PFSK-1 (cell line): ENCODE results near the gene DCC. TPM values are rescaled to one million over a fixed set of nuclear protein-coding genes. Genes with fewer than 3 reads are reported as not detected.

ENCODE experiments used
- FOXP2 ChIP-seq: optimal IDR thresholded peaks from 2 replicates; pipeline ENCODE3; 2011; ENCODE audit warnings: borderline replicate concordance, control low read depth, inconsistent platforms; ENCODE audit not compliant: insufficient read depth; ENCODE audit errors: extremely low read length, extremely low read depth
- POLR2AphosphoS5 ChIP-seq: IDR thresholded peaks from 2 replicates; pipeline ENCODE4 v1.6.1; 2012; ENCODE audit warnings: low read depth, mild to moderate bottlenecking, control low read depth, low read length, moderate library complexity
- REST ChIP-seq, 2 experiments: IDR thresholded peaks; 2 replicates each; pipeline versions ENCODE4 v1.6.1 to v1.8.0; 2011 to 2012; ENCODE audit warnings: low read depth in 2 of 2, low read length in 2 of 2, control low read depth in 1 of 2, inconsistent platforms in 1 of 2, mild to moderate bottlenecking in 1 of 2, moderate library complexity in 1 of 2; ENCODE audit not compliant: insufficient read depth in 1 of 2
- SIN3A ChIP-seq: IDR thresholded peaks from 2 replicates; pipeline ENCODE4 v1.6.1; 2012; ENCODE audit warnings: mild to moderate bottlenecking, low read length, moderate library complexity, borderline replicate concordance; ENCODE audit not compliant: insufficient read depth
- TAF1 ChIP-seq: IDR thresholded peaks from 2 replicates; pipeline ENCODE4 v1.6.1; 2012; ENCODE audit warnings: low read length, control low read depth, borderline replicate concordance; ENCODE audit not compliant: insufficient read depth
- polyA plus RNA-seq: library from polyadenylated mRNA; unstranded; fragments of >200 nt; gene quantifications from one replicate; pipeline ENCODE4 v1.2.1, GENCODE V29; 2012; ENCODE audit warnings: low read depth, missing spikeins; ENCODE audit not compliant: insufficient read length

The DCC gene
- not detected for polyA plus RNA-seq

- no peak for TF ChIP-seq REST (IDR thresholded peaks at IDR 0.05; ENCODE audit: insufficient read depth in 1 of 2, low read depth in 2 of 2, low read length in 2 of 2)
- no peak for TF ChIP-seq SIN3A
- no peak for TF ChIP-seq POLR2AphosphoS5
- TF ChIP-seq FOXP2: no peak
- no peak for TF ChIP-seq TAF1
These were observed at the start of gene DCC for GRCh38 chr18:52339891-52340371. Gene DCC (plus strand): TSS chr18:52340197. CDS start chr18:52340788, 591 bp downstream.

DNA sequence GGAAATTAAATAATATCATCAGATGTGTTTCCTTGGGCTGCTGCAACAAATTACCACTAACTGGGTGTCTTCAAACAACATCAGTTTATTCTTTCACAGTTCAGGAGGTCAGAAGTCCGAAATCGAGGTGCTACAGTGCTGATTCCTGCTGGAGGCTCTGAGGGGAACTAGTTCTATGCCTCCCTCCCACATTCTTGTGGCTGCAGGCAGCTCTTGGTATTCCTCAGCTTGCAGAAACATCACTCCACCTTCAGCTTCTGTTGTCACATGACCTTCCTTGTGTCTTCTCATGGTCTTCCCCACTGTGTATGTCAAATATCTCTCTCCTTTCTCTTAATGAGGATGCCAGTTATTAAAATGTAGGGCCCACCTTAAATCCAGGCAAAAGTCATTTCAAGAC is 29.3 kb upstream of the DCC start:
- TF ChIP-seq TAF1: no peak
- TF ChIP-seq SIN3A: no peak
- TF ChIP-seq REST (IDR thresholded peaks at IDR 0.05; ENCODE audit: insufficient read depth in 1 of 2, low read depth in 2 of 2, low read length in 2 of 2): no peak
- no peak for TF ChIP-seq POLR2AphosphoS5
- no peak for TF ChIP-seq FOXP2

DNA sequence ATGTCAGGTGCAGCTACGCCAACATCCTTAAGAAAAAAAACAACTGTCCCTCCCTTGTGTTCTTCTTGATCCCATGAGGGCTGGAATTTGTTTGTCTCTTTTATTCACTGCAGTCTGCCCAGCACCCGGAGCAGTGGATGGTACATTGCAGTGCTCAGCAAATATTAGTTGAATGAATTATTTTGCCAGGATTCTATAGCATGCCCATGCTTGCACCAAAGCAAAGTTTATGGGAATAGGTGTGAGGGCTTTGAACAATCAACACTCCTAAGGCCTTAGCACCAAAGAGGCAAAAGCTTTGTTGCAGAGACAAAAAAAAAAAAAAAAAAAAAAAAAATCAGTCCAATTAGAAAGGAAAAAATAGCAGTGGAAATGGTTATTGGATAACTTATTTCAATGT is 28.7 kb upstream of the DCC start:
- TF ChIP-seq FOXP2: no peak
- TF ChIP-seq POLR2AphosphoS5: no peak
- TF ChIP-seq REST (IDR thresholded peaks at IDR 0.05; ENCODE audit: insufficient read depth in 1 of 2, low read depth in 2 of 2, low read length in 2 of 2): no peak
- TF ChIP-seq SIN3A: no peak

- TF ChIP-seq POLR2AphosphoS5 (no peak), SIN3A (no peak), REST (IDR thresholded peaks at IDR 0.05; ENCODE audit: insufficient read depth in 1 of 2, low read depth in 2 of 2, low read length in 2 of 2) (no peak), FOXP2 (no peak), TAF1 (no peak)
These were observed 27.7 kb upstream of the DCC start for GRCh38 chr18:52312346-52312745.

DNA sequence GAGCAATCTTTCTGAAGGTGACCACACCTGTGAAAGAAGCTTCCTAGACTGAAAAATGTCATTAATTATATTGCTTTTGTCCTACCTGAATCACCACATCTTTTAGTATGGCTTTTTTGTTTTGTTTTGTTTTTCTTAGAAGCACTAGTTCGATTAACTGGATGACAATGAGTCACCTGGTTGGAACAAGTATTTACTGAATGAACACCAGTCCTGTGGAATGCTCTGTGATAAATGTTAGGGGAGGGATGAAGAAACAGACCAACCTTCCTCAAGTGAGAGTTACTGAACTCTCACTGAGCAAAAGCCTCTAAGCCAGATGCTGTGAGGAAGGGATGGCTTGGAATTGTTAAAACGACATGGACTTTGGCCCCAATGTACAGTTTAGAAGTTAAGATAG is 26.8 kb upstream of the DCC start:
- TF ChIP-seq SIN3A (no peak), TAF1 (no peak), POLR2AphosphoS5 (no peak), FOXP2 (no peak), REST (IDR thresholded peaks at IDR 0.05; ENCODE audit: insufficient read depth in 1 of 2, low read depth in 2 of 2, low read length in 2 of 2) (no peak)
